ENCODE data around the gene NKAPL. TPM values are rescaled to one million over a fixed set of nuclear protein-coding genes. Genes with fewer than 3 reads are reported as not detected.

The NKAPL gene
- total and polyA plus RNA-seq, 2 of the 8 experiments (the other 6 are each of a cell fraction or from before 2014, with no cell fraction given) = 0.08 TPM; not detected in 1

DNA sequence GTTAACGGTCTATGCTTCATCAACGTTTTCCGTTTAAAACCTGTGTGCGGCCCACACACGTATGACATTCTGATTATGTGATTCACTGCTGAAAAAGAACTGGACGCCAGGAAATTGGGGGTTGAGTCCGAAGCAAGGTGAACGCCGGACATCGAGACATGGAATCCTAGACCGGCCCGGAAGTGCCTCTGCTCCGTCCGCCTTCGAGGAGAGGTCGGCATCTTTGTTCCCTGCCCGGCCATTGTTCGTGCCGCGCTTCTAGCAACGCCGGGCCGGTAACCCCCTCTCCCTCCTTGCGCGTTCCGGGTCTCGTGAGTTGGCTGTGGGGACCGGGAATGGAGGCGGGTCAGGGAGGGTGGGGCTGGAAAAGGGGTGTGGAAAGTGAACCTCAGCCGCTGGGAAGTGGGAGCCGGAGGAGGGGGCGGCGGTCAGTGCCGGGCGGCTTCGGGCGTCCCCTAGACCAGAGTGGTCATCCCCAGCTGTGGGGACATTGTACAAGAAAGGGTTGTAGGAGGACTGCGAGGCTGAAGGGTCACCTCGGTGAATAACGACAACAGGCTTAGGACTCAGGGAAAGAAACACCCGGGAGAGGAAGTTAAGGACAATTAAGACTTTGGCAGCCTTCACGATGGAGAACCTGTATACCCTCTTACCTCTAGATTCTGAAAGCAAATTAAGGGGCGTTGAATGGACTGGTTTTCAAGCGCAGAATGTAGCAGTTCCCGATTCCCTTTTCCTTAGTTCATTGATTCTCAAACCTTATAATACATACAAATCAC lies 33.9 kb upstream of the NKAPL start, which contains the start of gene ZSCAN9:
TSS of gene ZSCAN9 (plus strand) at position 220 of the 779 bp plus-strand sequence. CDS start 1,810 bp downstream, outside the sequence.
- no peaks in the 10 kb centered on the region for H3K9me3 ChIP-seq (ENCODE audit: insufficient read depth in 2 of 2, low read depth in 1 of 2, low read length in 1 of 2)
- WGBS, 2 experiments (ENCODE audit: extremely low coverage in 1 of 2, insufficient coverage in 1 of 2, insufficient read length in 1 of 2, insufficient replicate concordance in 2 of 2, low coverage in 1 of 2, low lambda C conversion rate in 2 of 2, missing lambda C conversion rate in 1 of 2) = 2% methylated on average over 38 of the region's 45 CpGs; no CpG with 5 or more reads in 1 of the 2 experiments
- H3K4me2 ChIP-seq (ENCODE audit: insufficient read depth in 1 of 2, low read depth in 2 of 2, low read length in 2 of 2) = peak within 1 kb of the TSS; percentile 84 to 86
- no peak within 1 kb of the TSS for H2BK20ac ChIP-seq (ENCODE audit: low read length)
- peak within 1 kb of the TSS; percentile 99 for H2AFZ ChIP-seq (ENCODE audit: low read length)
- POLR2A ChIA-PET (ENCODE audit: partially characterized antibody) = interaction anchor here (0.7 to 2.4 kb wide), 3 partner anchors 84 to 157 kb away, joined by 3 to 9 read pairs (median 3); partner anchors contain the start of genes ZKSCAN8 and ZSCAN31
- H4K20me1 ChIP-seq (replicated peaks in 1 of 2; ENCODE audit: control insufficient read depth in 1 of 2, insufficient read depth in 2 of 2, low read length in 2 of 2) = peaks cover 0 to 3% of the 10 kb centered on the region in 2 experiments
- no peak within 1 kb of the TSS for H3K4ac ChIP-seq (replicated peaks; ENCODE audit: insufficient read length, low read depth, low read length)
- peak; percentile 66 to 82 for DNase-seq (ENCODE audit: low read depth in 1 of 2, low spot score in 2 of 2)
- H4K91ac ChIP-seq (replicated peaks; ENCODE audit: insufficient read length, low read length) = no peak within 1 kb of the TSS
- H3K27ac ChIP-seq (ENCODE audit: low read depth, low read length) = peak within 1 kb of the TSS; percentile 45; the same call in 1 of the 2 replicates
- peak within 1 kb of the TSS; percentile 70 to 99 (median 98) for H3K4me3 ChIP-seq (ENCODE audit: extremely low read depth in 1 of 4, insufficient read depth in 2 of 4, low read depth in 3 of 4, low read length in 4 of 4)
- no peak within 1 kb of the TSS for H3K14ac ChIP-seq (ENCODE audit: insufficient read length)
- H4K8ac ChIP-seq (ENCODE audit: extremely low read depth, insufficient read depth, low read length) = no peak within 1 kb of the TSS
- peak within 1 kb of the TSS; percentile 11; the same call in 1 of the 2 replicates for H2BK5ac ChIP-seq (ENCODE audit: low read depth, low read length)
- H2BK12ac ChIP-seq (ENCODE audit: low read depth, low read length) = no peak within 1 kb of the TSS
- H3K23me2 ChIP-seq (ENCODE audit: low read depth, low read length) = peaks cover 4% of the 10 kb centered on the region; the same call in 1 of the 2 replicates
- no peaks in the 10 kb centered on the region for H3K79me1 ChIP-seq (ENCODE audit: low read depth, low read length)
- peaks cover 0 to 20% of the 10 kb centered on the region in 2 experiments; a peak in 2 of 4 replicates for H3K79me2 ChIP-seq (ENCODE audit: control insufficient read depth in 1 of 2, insufficient read depth in 2 of 2, low read length in 2 of 2)
- peak within 1 kb of the TSS; percentile 75 for H3K18ac ChIP-seq (ENCODE audit: extremely low read depth, low read length)
- no peak for FAIRE-seq
- no peak within 1 kb of the TSS for H2BK15ac ChIP-seq (ENCODE audit: low read length)
- CTCF ChIA-PET (ENCODE audit: partially characterized antibody) = interaction anchor here (1.3 kb wide), 1 partner anchor 130 kb away, joined by 3 read pairs; no protein-coding TSS in a partner anchor
- H3K4me1 ChIP-seq (replicated peaks in 1 of 4; ENCODE audit: control insufficient read depth in 3 of 4, insufficient read depth in 4 of 4, low read length in 3 of 4) = no peaks in the 10 kb centered on the region
- no peak within 1 kb of the TSS for H4K5ac ChIP-seq (ENCODE audit: insufficient read length, low read depth, low read length)
- H3K27me3 ChIP-seq (replicated peaks in 1 of 4; ENCODE audit: control insufficient read depth in 3 of 4, extremely low read depth in 1 of 4, insufficient read depth in 3 of 4, low read length in 3 of 4) = peaks cover 6 to 28% (median 16%) of the 10 kb centered on the region in 4 experiments; a peak in 6 of 7 replicates
- H2AK5ac ChIP-seq (ENCODE audit: low read depth, low read length) = no peak within 1 kb of the TSS
- no peak within 1 kb of the TSS for H2BK120ac ChIP-seq (replicated peaks; ENCODE audit: low read depth, low read length)
- peaks cover 9 to 28% (median 24%) of the 10 kb centered on the region in 4 experiments for H3K36me3 ChIP-seq (ENCODE audit: control insufficient read depth in 2 of 4, insufficient read depth in 4 of 4, low read length in 3 of 4)
- H3K23ac ChIP-seq (ENCODE audit: insufficient read length) = no peak within 1 kb of the TSS
- peak within 1 kb of the TSS; percentile 44 to 74 (median 69) for H3K9ac ChIP-seq (replicated peaks in 1 of 4; ENCODE audit: extremely low read depth in 1 of 4, low read depth in 3 of 4, low read length in 3 of 4)
- no peak within 1 kb of the TSS for H3K56ac ChIP-seq (replicated peaks; ENCODE audit: insufficient read length, low read depth, low read length)
- TF ChIP-seq SP2 (IDR thresholded peaks at IDR 0.05; ENCODE audit: low read length) (peak; percentile 89), EP300 (IDR thresholded peaks at IDR 0.05; ENCODE audit: borderline replicate concordance in 1 of 2, low read depth in 2 of 2, low read length in 2 of 2) (peak in 1 of 2 experiments; percentile 59; a peak in 1 of 3 replicates), BACH1 (IDR thresholded peaks at IDR 0.05; ENCODE audit: low read length) (no peak; the same call in 1 of the 2 replicates), RBBP5 (IDR thresholded peaks at IDR 0.05; ENCODE audit: borderline replicate concordance, low read depth, low read length) (peak; percentile 81), EZH2 (IDR thresholded peaks at IDR 0.05; ENCODE audit: low read depth, low read length, severe bottlenecking) (no peak), RFX5 (IDR thresholded peaks at IDR 0.05; ENCODE audit: borderline replicate concordance, low read depth, low read length) (no peak), CHD1 (IDR thresholded peaks at IDR 0.05; ENCODE audit: low read depth, low read length) (no peak), POU5F1 (IDR thresholded peaks at IDR 0.05; ENCODE audit: low read depth, low read length) (no peak), POLR2AphosphoS5 (IDR thresholded peaks at IDR 0.05; ENCODE audit: low read depth, low read length) (peak; percentile 74; the same call in 1 of the 2 replicates), KDM1A (IDR thresholded peaks at IDR 0.05; ENCODE audit: borderline replicate concordance, low read length) (no peak), JUN (IDR thresholded peaks at IDR 0.05; ENCODE audit: low read depth, low read length) (no peak), ASH2L (IDR thresholded peaks at IDR 0.05; ENCODE audit: low read length) (peak; percentile 84)

All from H1 (cell line).